KBM-7 (cell line): Measurements from ENCODE around the gene VTI1A.
"Not testable (repeated sequence)": the region's sequence is repeated elsewhere in the genome, so short reads cannot be mapped to it uniquely, and the experiment has no call there.

Experiments
- DNase-seq: peaks from one replicate; pipeline ENCODE4 v3.0.0-alpha.2; 2015
- in situ Hi-C: fragments of 300-500 bp; cut with MboI; formaldehyde crosslinking; loops from 2 replicates; pipeline ENCODE4 v1.14.3; 2020; ENCODE audit warnings: low sequenced_read_pairs, low pct_unique_long_range_greater_than_20kb, mixed read lengths

The VTI1A gene

GRCh38 chr10:112728118-112728883 is 281.3 kb downstream of the VTI1A start:
- DNase-seq = no peak
- in situ Hi-C loops = no loop called here

GRCh38 chr10:112728997-112729396 is 282.0 kb downstream of the VTI1A start:
- in situ Hi-C loops = no loop called here
- no peak for DNase-seq

- DNase-seq, in situ Hi-C loops: not testable (repeated sequence)
These were observed 284.4 kb downstream of the VTI1A start for GRCh38 chr10:112731450-112731849.

GRCh38 chr10:112732277-112732921 is 285.4 kb downstream of the VTI1A start:
- DNase-seq = no peak
- in situ Hi-C loops = no loop called here

- no peak for DNase-seq
- in situ Hi-C loops = no loop called here
These were observed 288.2 kb downstream of the VTI1A start for GRCh38 chr10:112735041-112735695.

- no peak for DNase-seq
- in situ Hi-C loops = no loop called here
These were observed 291.9 kb downstream of the VTI1A start for GRCh38 chr10:112738606-112739591.

- DNase-seq = no peak
- in situ Hi-C loops = no loop called here
These were observed 292.8 kb downstream of the VTI1A start for GRCh38 chr10:112739592-112740353.

GRCh38 chr10:112741830-112742402 is 294.9 kb downstream of the VTI1A start:
- in situ Hi-C loops = no loop called here
- DNase-seq = no peak

- in situ Hi-C loops = no loop called here
These were observed 297.4 kb downstream of the VTI1A start for GRCh38 chr10:112744181-112745096.

GRCh38 chr10:112746329-112746728 is 299.3 kb downstream of the VTI1A start:
- in situ Hi-C loops = no loop called here
- no peak for DNase-seq

More at GRCh38 chr10:112744181-112745096, 297.4 kb downstream of the VTI1A start:
- no peak for DNase-seq

GRCh38 chr10:112750427-112751167 is 303.6 kb downstream of the VTI1A start:
- DNase-seq = no peak
- in situ Hi-C loops = no loop called here

- no peak for DNase-seq
- in situ Hi-C loops = no loop called here
These were observed 304.6 kb downstream of the VTI1A start for GRCh38 chr10:112751651-112752050.

- DNase-seq = no peak
- in situ Hi-C loops = no loop called here
These were observed 305.3 kb downstream of the VTI1A start for GRCh38 chr10:112752288-112752687.

- in situ Hi-C loops = no loop called here
- DNase-seq = no peak
These were observed 307.0 kb downstream of the VTI1A start for GRCh38 chr10:112753961-112754411.

- DNase-seq = no peak
- in situ Hi-C loops = no loop called here
These were observed 308.6 kb downstream of the VTI1A start for GRCh38 chr10:112755446-112756234.

- in situ Hi-C loops = no loop called here
- DNase-seq = no peak
These were observed 309.2 kb downstream of the VTI1A start for GRCh38 chr10:112756235-112756527.
